ENCODE data around the gene OPCML.

DNA sequence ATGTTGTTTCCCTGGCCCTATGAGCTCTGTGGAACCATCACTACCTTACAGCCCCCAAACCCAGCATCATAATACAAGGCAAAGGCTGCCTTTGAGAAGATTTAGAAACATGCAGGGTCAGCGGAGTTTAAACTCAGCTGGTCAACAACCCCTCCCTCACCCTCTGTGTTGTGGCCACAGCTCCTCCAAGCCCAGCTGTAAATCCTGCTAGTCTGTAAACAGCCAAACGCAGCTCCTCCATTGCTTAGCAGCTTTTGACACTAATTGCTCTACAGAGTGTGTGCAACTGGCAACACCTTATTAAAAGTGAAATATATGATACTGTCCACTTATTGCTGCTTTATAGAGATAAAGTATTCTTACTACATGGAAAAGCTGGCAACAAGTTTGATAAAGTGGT lies 29.1 kb downstream of the OPCML start:
- TF ChIP-seq, protein P1, sequence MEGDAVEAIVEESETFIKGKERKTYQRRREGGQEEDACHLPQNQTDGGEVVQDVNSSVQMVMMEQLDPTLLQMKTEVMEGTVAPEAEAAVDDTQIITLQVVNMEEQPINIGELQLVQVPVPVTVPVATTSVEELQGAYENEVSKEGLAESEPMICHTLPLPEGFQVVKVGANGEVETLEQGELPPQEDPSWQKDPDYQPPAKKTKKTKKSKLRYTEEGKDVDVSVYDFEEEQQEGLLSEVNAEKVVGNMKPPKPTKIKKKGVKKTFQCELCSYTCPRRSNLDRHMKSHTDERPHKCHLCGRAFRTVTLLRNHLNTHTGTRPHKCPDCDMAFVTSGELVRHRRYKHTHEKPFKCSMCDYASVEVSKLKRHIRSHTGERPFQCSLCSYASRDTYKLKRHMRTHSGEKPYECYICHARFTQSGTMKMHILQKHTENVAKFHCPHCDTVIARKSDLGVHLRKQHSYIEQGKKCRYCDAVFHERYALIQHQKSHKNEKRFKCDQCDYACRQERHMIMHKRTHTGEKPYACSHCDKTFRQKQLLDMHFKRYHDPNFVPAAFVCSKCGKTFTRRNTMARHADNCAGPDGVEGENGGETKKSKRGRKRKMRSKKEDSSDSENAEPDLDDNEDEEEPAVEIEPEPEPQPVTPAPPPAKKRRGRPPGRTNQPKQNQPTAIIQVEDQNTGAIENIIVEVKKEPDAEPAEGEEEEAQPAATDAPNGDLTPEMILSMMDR (IDR thresholded peaks at IDR 0.05): no peak
- TF ChIP-seq POLR2A (IDR thresholded peaks at IDR 0.05) (no peak), EP300 (IDR thresholded peaks at IDR 0.05; ENCODE audit: low read depth) (no peak)

All from transverse colon (tissue), 3 donors.